KG1 (cell line): Measurements from ENCODE around the gene ACSL4.

Source experiments
- DNase-seq: peaks from one replicate; lab custom pipeline; 2025; lab: John Stamatoyannopoulos, UW

The ACSL4 gene

DNA sequence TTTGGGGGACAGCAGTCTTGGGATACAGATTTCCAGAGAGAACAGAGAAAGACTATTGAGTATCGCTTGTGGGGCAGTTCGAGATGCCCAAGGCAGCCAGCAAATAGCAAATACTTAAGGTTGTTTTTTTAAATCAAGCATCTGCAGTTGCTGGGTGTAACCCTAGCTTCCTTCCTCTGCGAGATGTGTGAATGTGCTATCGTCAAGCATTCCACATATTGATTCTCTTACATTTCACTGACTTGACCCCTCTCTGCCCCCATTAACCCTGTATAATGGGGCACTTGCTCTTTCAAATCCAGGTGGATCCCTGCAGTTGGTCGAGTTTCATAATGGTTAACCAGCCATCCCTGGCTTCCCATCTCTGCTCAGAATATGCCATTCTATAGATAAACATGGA is 131.6 kb downstream of the ACSL4 start:
- no peak for DNase-seq

DNA sequence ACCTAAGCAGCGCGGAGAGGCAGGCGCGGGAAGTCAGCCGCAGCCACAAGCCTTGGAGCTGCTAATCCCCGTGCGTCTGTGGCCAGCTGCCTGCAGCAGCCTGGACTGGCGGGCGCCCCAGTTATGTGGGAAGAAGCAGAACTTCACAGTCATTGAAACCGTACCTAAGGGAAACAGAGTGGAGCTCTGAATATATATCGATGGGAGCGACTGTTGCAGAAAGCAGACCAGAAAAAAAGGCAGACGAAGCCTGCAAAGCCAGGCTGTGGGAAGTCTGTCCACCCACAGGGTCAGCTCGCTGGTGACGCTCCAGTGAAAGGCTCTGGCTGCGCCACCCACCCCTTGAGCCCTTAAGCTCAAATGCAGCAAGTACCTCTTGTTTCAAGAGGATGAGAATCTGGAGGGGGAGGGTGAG is 132.8 kb downstream of the ACSL4 start:
- no peak for DNase-seq

DNA sequence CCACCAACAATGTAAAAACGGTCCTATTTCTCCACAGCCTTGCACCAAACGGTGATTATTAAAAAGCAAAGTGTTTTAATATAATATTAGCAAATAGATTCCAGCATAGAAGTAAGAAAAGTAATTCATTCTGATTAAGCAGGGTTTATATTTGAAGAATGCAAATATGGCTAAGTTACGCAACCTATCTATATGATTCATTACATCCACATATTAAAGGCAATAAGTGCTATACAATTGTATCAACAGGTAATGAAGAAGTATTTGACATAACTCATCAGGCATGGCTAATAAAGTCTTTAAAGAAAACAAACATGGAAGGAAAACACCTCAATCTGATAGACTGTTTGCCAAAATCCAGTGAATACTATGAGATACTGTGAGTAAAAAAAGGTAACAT is 137.0 kb downstream of the ACSL4 start:
- DNase-seq = no peak
